Pancreas (tissue), 10 donors: ENCODE results near the gene RGS12. TPM values are rescaled to one million over a fixed set of nuclear protein-coding genes. Genes with fewer than 3 reads are reported as not detected.

Source experiments
- ATAC-seq, 4 donors: fragments of 200-7000 bp; cut with Tn5 transposase; one replicate each; pipeline versions ENCODE4 v1.8.0 to v1.9.1; 2020; ENCODE audit warnings: mild to moderate bottlenecking in 4 of 4, moderate library complexity in 4 of 4
- DNase-seq, 6 donors: peaks; one replicate each; pipeline ENCODE4 v3.0.0-alpha.2; 2020
- FAIRE-seq: peaks from 2 replicates; lab custom pipeline; 2012; peaks lifted over from hg19 to GRCh38; lab: Jason Lieb, UNC
- H3K27ac ChIP-seq, 4 donors: fragments of 200-600 bp; sonication (generic); 1 replicate in 3 of 4; 2 replicates in 1 of 4; pipeline versions ENCODE4 v1.5.0 to v1.8.0; 2020
- H3K27me3 ChIP-seq, 4 donors: fragments of 200-600 bp; one replicate each; pipeline ENCODE4 v1.8.0; 2021
- H3K36me3 ChIP-seq, 3 donors: fragments of 200-600 bp; sonication (generic) in 1 of 3; one replicate each; pipeline versions ENCODE4 v1.5.0 to v1.8.0; 2020 to 2021
- H3K4me1 ChIP-seq, 3 donors: fragments of 200-600 bp; one replicate each; pipeline ENCODE4 v1.8.0; 2021
- H3K4me3 ChIP-seq, 4 donors: fragments of 200-600 bp; sonication (generic) in 2 of 4; one replicate each; pipeline versions ENCODE4 v1.5.0 to v1.8.0; 2020 to 2021
- H3K9me3 ChIP-seq, 4 donors: fragments of 200-600 bp; one replicate each; pipeline ENCODE4 v1.8.0; 2021
- CTCF ChIP-seq, 4 donors: fragments of 200-600 bp; sonication (generic) in 3 of 4; IDR thresholded peaks; one replicate each; pipeline versions ENCODE4 v1.5.0 to v1.8.0; 2021; ENCODE audit warnings: antibody characterized with exemption in 4 of 4
- WGBS, 2 donors: extraction: QIAGEN DNeasy Blood & Tissue Kit; methylation state at CpG; one replicate each; pipeline ENCODE4 v1.1.7; 2013; 5-methylcytosine and 5-hydroxymethylcytosine counted together
- intact Hi-C, 3 donors: fragments of 100-400 bp; cut with DNase I; formaldehyde crosslinking; loops; one replicate each; pipeline versions ENCODE4 v1.11.1 to v1.14.2; 2022
- polyA plus RNA-seq, 2 donors: library from polyadenylated mRNA; stranded (reverse); fragments of 200-250 nt; gene quantifications; one replicate each; pipeline ENCODE4 v1.2.3, GENCODE V29; 2013
- total RNA-seq, 6 donors: library from RNA; stranded (reverse); fragmentation: NEBNext Ultra II Directional in 4 of 6; extraction: Animal tissue kit (Norgen Biotek cat#: 25700) in 4 of 6; gene quantifications; one replicate each; pipeline versions ENCODE4 v1.2.1 to v1.2.4, GENCODE V29; 2021 to 2023
- donor health status: healthy with polysubstance abuse.
- donor health status: DM: no; HTN: no; CAD: no; lungs with moderate emphysema.
- donor health status: DM: no; HTN: no; CAD: no.
- donor health status: control.
- donor health status: control.
- donor health status: Bipolar disorder and iron deficiency.
- donor health status: DM: yes; HTN: yes; CAD: no.
- donor health status: DM: no; HTN: no; CAD: no.
- donor health status: DM: no; HTN: no; CAD: no.
- donor health status: DM: yes; HTN: yes; CAD: no.

RGS12 gene
- total and polyA plus RNA-seq, 8 donors: 4.6 to 21.6 (median 10.4) TPM

GRCh38 chr4:3321295-3321889, 28.6 kb downstream of the RGS12 start:
- peak in 3 of 4 donors; percentile 24 to 61 (median 55) for ATAC-seq
- no peak overlapping the region for H3K4me3 ChIP-seq
- no peak for TF ChIP-seq CTCF (IDR thresholded peaks at IDR 0.05)
- no peaks in the 10 kb centered on the region for H3K9me3 ChIP-seq
- DNase-seq: peak in 1 of 6 donors; percentile 46
- no peaks in the 10 kb centered on the region for H3K27me3 ChIP-seq
- 80 to 84% methylated on average over 14 of the region's 14 CpGs for whole genome bisulfite sequencing, 2 donors
- no peak overlapping the region for H3K27ac ChIP-seq
- intact Hi-C loops: no loop called here
- no peak for FAIRE-seq
- peaks cover 0 to 4% (median 0%) of the 10 kb centered on the region in 3 donors for H3K36me3 ChIP-seq
- no peaks in the 10 kb centered on the region for H3K4me1 ChIP-seq

GRCh38 chr4:3322059-3322550, 29.3 kb downstream of the RGS12 start:
- FAIRE-seq (no peak), ATAC-seq (peak in 1 of 4 donors; percentile 22), DNase-seq (peak in 1 of 6 donors; percentile 43)
- 89% methylated on average over 10 of the region's 10 CpGs for WGBS, 2 donors
- TF ChIP-seq CTCF (IDR thresholded peaks at IDR 0.05): no peak
- Histone ChIP-seq H3K4me1 (no peaks in the 10 kb centered on the region), H3K9me3 (no peaks in the 10 kb centered on the region), H3K27ac (no peak overlapping the region), H3K36me3 (peaks cover 0 to 4% (median 0%) of the 10 kb centered on the region in 3 donors), H3K27me3 (no peaks in the 10 kb centered on the region), H3K4me3 (no peak overlapping the region)
- intact Hi-C loops: no loop called here

- peak in 2 of 6 donors; percentile 1 to 25 for DNase-seq
- no peak for TF ChIP-seq CTCF (IDR thresholded peaks at IDR 0.05)
- no peaks in the 10 kb centered on the region for H3K27me3 ChIP-seq
- H3K4me3 ChIP-seq: no peak overlapping the region
- no peaks in the 10 kb centered on the region for H3K9me3 ChIP-seq
- H3K36me3 ChIP-seq: no peaks in the 10 kb centered on the region
- intact Hi-C loops: no loop called here
- H3K27ac ChIP-seq: no peak overlapping the region
- H3K4me1 ChIP-seq: no peaks in the 10 kb centered on the region
- ATAC-seq: no peak
- no peak for FAIRE-seq
- 92 to 93% methylated on average over 21 of the region's 21 CpGs for WGBS, 2 donors
Observed at GRCh38 chr4:3323071-3323481, 30.3 kb downstream of the RGS12 start.

- no peak for ATAC-seq
- intact Hi-C loops: no loop called here
- H3K36me3 ChIP-seq: no peaks in the 10 kb centered on the region
- no peaks in the 10 kb centered on the region for H3K4me1 ChIP-seq
- FAIRE-seq: no peak
- WGBS, 2 donors: 92 to 94% methylated on average over 18 of the region's 18 CpGs
- peak in 1 of 6 donors; percentile 2 for DNase-seq
- no peak overlapping the region for H3K27ac ChIP-seq
- no peak overlapping the region for H3K4me3 ChIP-seq
- H3K9me3 ChIP-seq: no peaks in the 10 kb centered on the region
- H3K27me3 ChIP-seq: no peaks in the 10 kb centered on the region
- no peak for TF ChIP-seq CTCF (IDR thresholded peaks at IDR 0.05)
Observed at GRCh38 chr4:3324093-3324815, 31.4 kb downstream of the RGS12 start.
